Stimulated activated CD4-positive, alpha-beta T cell treated with anti-CD3 and anti-CD28 coated beads, Interleukin-2, amount 100 ng/mL, for 4 hours (primary cell): ENCODE measurements around the gene CCK.

Experiments used
- DNase-seq: peaks from one replicate; pipeline ENCODE4 v3.0.0-alpha.2; 2020; ENCODE audit warnings: low read depth

The CCK gene

GRCh38 chr3:42225486-42226363 lies 40.3 kb downstream of the CCK start:
- no peak for DNase-seq

DNA sequence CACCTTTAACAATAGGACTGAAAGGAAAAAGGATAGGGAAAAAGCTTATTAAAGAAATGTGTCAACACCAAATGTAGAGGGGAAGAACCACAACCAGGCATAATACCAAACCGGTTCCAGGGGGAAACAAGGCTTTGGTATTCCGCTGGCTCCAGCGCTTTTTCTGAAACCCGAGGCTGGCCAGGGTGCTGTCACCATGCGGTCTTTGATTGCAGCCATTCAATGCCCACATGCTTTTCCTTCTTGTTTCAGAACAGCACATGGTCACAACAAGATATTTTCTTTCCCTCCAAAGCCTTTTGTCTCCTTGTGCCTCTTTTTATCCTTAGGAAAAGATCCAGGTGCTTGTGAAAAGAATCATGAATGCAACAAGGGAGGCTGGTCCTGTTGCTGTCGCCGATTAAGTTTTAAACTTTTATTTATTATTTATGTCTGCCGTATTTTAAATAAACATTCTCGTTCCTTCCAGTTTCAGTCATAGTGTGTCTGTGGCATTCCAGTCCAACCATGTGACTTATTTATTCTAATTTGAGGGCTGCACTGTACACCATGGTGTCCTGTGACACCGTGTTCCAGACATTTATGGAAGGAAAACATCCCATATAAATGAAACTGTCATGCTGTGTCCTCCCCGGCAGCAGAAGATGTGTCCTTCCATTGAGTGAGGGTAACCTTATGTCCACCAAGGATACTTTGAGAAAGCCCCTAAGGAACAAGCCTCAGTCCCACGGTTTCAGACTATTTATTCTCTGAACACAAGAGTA lies 41.1 kb downstream of the CCK start:
- DNase-seq, result no peak

- no peak for DNase-seq
Observed at GRCh38 chr3:42224178-42224577, 41.8 kb downstream of the CCK start.

GRCh38 chr3:42222942-42223693 lies 42.9 kb downstream of the CCK start:
- no peak for DNase-seq

- DNase-seq, result no peak
Observed at GRCh38 chr3:42220436-42221121, 45.4 kb downstream of the CCK start.

DNA sequence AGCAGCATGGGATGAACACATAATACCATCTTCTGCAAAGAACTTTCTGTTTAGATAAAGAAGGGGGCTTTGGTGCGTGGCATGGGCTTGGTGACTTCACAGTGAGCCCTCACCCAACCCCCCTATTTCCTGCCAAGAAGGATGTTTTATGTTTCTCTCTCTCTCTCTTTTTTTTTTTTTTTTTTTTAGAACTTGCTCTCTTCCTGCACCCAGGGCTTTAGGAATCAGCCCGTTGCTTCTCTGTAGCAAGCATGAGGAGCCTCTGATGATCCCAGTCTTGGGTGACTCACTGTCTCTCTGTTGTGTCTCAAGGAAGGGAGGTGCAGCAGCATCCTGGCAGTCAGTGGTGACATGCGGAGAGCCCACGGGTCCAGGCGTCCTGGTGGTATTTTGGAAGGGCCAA lies 49.1 kb downstream of the CCK start:
- DNase-seq, result no peak

- DNase-seq, result no peak
Observed at GRCh38 chr3:42216302-42216701, 49.7 kb downstream of the CCK start.

DNA sequence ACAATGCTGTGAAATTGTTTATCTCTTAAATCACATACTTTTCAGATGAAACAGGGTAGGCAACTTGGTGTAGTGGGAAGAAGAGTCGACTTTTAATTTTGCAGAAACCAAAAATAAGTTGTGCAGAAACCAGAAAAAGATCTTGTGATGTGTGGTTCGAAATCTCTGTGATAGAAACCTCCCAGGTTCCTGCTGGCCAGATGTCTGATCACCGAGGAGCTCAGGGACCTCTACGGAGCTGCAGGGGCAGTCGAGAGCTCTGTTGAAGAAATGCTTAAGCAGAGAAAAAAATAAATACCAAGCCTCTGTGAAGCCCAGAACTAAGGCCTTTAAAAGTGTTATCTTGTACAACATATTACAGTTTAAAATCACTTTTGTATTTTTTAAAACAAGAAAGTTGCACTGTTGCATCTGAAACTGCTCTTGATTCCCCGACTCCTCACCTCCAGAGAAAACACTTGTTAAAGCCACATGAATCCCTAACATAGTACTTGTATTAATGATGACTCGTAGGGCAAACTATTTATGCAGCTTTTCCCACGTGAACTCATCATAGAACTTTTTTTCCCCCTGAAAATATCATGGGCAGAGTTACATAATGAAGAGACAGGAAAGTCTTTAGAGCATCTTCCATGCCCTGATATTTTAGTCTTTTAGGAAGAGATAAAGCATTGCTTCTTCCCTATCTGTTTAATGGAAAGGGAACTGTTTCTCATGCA lies 51.3 kb downstream of the CCK start:
- DNase-seq, result no peak

DNA sequence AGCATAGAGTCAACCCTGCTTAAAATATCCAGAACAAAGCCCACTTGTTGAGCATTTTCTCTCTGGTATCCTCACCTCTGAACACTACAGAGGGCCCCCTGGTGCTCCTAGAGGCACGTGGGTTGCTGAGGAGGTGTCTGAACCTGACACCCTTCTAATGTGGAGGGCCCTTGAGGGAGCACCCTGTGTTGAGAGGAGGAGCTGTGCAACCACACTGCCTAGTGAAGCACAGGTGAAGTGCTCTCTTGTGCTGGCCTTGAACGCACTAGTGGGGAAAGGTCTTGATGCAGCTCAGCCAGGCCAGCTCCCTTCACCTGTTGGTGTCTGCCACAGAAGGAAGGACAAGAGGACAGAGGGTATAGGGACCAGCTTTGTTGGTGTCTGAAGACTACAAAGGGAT lies 51.9 kb downstream of the CCK start:
- no peak for DNase-seq

- no peak for DNase-seq
Observed at GRCh38 chr3:42213417-42213816, 52.6 kb downstream of the CCK start.

- DNase-seq, result no peak
Observed at GRCh38 chr3:42210726-42211125, 55.3 kb downstream of the CCK start.

DNA sequence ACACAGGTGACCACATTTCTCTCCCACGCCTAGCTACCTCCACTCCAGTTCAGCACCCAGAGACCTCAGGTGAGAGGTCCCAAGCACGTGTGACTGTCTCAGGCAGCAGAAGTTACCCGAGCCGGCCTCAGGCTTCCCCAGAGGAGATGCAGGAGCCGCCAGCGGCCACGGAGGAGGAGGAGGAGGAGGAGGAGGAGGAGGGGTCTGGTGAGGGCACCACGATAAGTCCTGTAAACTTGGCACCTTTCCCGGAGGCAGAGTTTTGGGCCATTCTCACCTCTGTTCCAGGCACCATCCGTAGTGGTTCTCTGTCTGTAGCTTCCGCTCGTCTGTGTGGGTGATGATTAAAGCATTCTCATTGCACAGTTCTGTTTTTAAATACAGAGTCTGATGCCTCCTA lies 56.1 kb downstream of the CCK start:
- no peak for DNase-seq
